IPS-20b (cell line): ENCODE results near the gene SOBP.

ENCODE experiments used
- H3K27ac ChIP-seq: one replicate; pipeline ENCODE4 v1.5.1; 2013; ENCODE audit warnings: low read length
- H3K27me3 ChIP-seq: 2 replicates; pipeline ENCODE4 v1.6.1; 2013; ENCODE audit warnings: mild to moderate bottlenecking, low read length, inconsistent platforms; ENCODE audit not compliant: insufficient read depth
- H3K36me3 ChIP-seq: 2 replicates; pipeline ENCODE4 v1.6.1; 2013; ENCODE audit warnings: low read depth, mild to moderate bottlenecking, inconsistent platforms, low read length, moderate library complexity; ENCODE audit not compliant: insufficient read depth
- H3K4me1 ChIP-seq: 2 replicates; pipeline ENCODE4 v1.6.1; 2013; ENCODE audit warnings: mild to moderate bottlenecking, control low read depth, inconsistent platforms, low read length, moderate library complexity; ENCODE audit not compliant: insufficient read depth
- H3K4me3 ChIP-seq: 2 replicates; pipeline ENCODE4 v1.5.1; 2013; ENCODE audit warnings: mild to moderate bottlenecking, low read length, inconsistent platforms
- H3K9ac ChIP-seq: 2 replicates; pipeline ENCODE4 v1.6.1; 2013; ENCODE audit warnings: low read depth, mild to moderate bottlenecking, inconsistent platforms, low read length, moderate library complexity
- H3K9me3 ChIP-seq: 2 replicates; pipeline ENCODE4 v1.6.1; 2013; ENCODE audit warnings: mild to moderate bottlenecking, low read depth, low read length, inconsistent platforms; ENCODE audit not compliant: insufficient read depth

Gene SOBP

GRCh38 chr6:107490566-107491137 lies 735 bp downstream of the SOBP start:
- Histone ChIP-seq H3K9ac (peak overlapping the region; percentile 54; the same call in 1 of the 2 replicates), H3K27ac (no peak overlapping the region), H3K4me3 (peak overlapping the region; percentile 88), H3K4me1 (peaks cover 21% of the 10 kb centered on the region; the same call in 1 of the 2 replicates), H3K36me3 (no peaks in the 10 kb centered on the region), H3K9me3 (no peaks in the 10 kb centered on the region), H3K27me3 (peaks cover 75% of the 10 kb centered on the region)

GRCh38 chr6:107491138-107491609 lies 1.3 kb downstream of the SOBP start:
- H3K4me3 ChIP-seq, result peak overlapping the region; percentile 88
- H3K9ac ChIP-seq, result peak overlapping the region; percentile 54; the same call in 1 of the 2 replicates
- H3K4me1 ChIP-seq, result peaks cover 21% of the 10 kb centered on the region; the same call in 1 of the 2 replicates
- H3K27ac ChIP-seq, result no peak overlapping the region
- peaks cover 71% of the 10 kb centered on the region for H3K27me3 ChIP-seq
- H3K9me3 ChIP-seq, result no peaks in the 10 kb centered on the region
- H3K36me3 ChIP-seq, result no peaks in the 10 kb centered on the region

GRCh38 chr6:107491760-107492660 lies 2.1 kb downstream of the SOBP start:
- Histone ChIP-seq H3K4me3 (peak overlapping the region; percentile 88), H3K4me1 (peaks cover 21% of the 10 kb centered on the region; the same call in 1 of the 2 replicates), H3K27me3 (peaks cover 62% of the 10 kb centered on the region), H3K36me3 (no peaks in the 10 kb centered on the region), H3K9me3 (no peaks in the 10 kb centered on the region), H3K9ac (peak overlapping the region; percentile 22; the same call in 1 of the 2 replicates), H3K27ac (no peak overlapping the region)

GRCh38 chr6:107493158-107494057 lies 3.5 kb downstream of the SOBP start:
- H3K27ac ChIP-seq, result no peak overlapping the region
- no peaks in the 10 kb centered on the region for H3K36me3 ChIP-seq
- H3K4me1 ChIP-seq, result peaks cover 21% of the 10 kb centered on the region; the same call in 1 of the 2 replicates
- H3K9ac ChIP-seq, result peak overlapping the region; percentile 22; the same call in 1 of the 2 replicates
- peak overlapping the region; percentile 88 for H3K4me3 ChIP-seq
- peaks cover 48% of the 10 kb centered on the region for H3K27me3 ChIP-seq
- no peaks in the 10 kb centered on the region for H3K9me3 ChIP-seq

- Histone ChIP-seq H3K9me3 (no peaks in the 10 kb centered on the region), H3K9ac (no peak overlapping the region), H3K36me3 (no peaks in the 10 kb centered on the region), H3K27ac (no peak overlapping the region), H3K4me3 (no peak overlapping the region), H3K27me3 (peaks cover 37% of the 10 kb centered on the region), H3K4me1 (peaks cover 21% of the 10 kb centered on the region; the same call in 1 of the 2 replicates)
Observed at GRCh38 chr6:107495196-107495643, 5.3 kb downstream of the SOBP start.

- Histone ChIP-seq H3K27me3 (peaks cover 31% of the 10 kb centered on the region), H3K4me3 (no peak overlapping the region), H3K36me3 (no peaks in the 10 kb centered on the region), H3K9ac (no peak overlapping the region), H3K27ac (no peak overlapping the region), H3K9me3 (no peaks in the 10 kb centered on the region), H3K4me1 (peaks cover 21% of the 10 kb centered on the region; the same call in 1 of the 2 replicates)
Observed at GRCh38 chr6:107495971-107496370, 6.1 kb downstream of the SOBP start.

- Histone ChIP-seq H3K36me3 (no peaks in the 10 kb centered on the region), H3K9me3 (no peaks in the 10 kb centered on the region), H3K4me1 (peaks cover 15% of the 10 kb centered on the region; the same call in 1 of the 2 replicates), H3K27ac (no peak overlapping the region), H3K4me3 (no peak overlapping the region), H3K27me3 (peaks cover 20% of the 10 kb centered on the region), H3K9ac (no peak overlapping the region)
Observed at GRCh38 chr6:107496892-107497684, 7.2 kb downstream of the SOBP start.

GRCh38 chr6:107504270-107505026 lies 14.5 kb downstream of the SOBP start:
- H3K36me3 ChIP-seq, result peaks cover 3% of the 10 kb centered on the region; the same call in 1 of the 2 replicates
- no peak overlapping the region for H3K4me3 ChIP-seq
- H3K27ac ChIP-seq, result no peak overlapping the region
- no peaks in the 10 kb centered on the region for H3K27me3 ChIP-seq
- no peak overlapping the region for H3K9ac ChIP-seq
- peaks cover 10% of the 10 kb centered on the region; the same call in 1 of the 2 replicates for H3K4me1 ChIP-seq
- H3K9me3 ChIP-seq, result no peaks in the 10 kb centered on the region

GRCh38 chr6:107506145-107506544 lies 16.2 kb downstream of the SOBP start:
- Histone ChIP-seq H3K27ac (no peak overlapping the region), H3K4me1 (peaks cover 22% of the 10 kb centered on the region; the same call in 1 of the 2 replicates), H3K4me3 (no peak overlapping the region), H3K9ac (no peak overlapping the region), H3K9me3 (no peaks in the 10 kb centered on the region), H3K27me3 (no peaks in the 10 kb centered on the region), H3K36me3 (peaks cover 3% of the 10 kb centered on the region; the same call in 1 of the 2 replicates)

GRCh38 chr6:107509506-107509905 lies 19.6 kb downstream of the SOBP start:
- Histone ChIP-seq H3K4me3 (no peak overlapping the region), H3K27me3 (no peaks in the 10 kb centered on the region), H3K36me3 (peaks cover 3% of the 10 kb centered on the region; the same call in 1 of the 2 replicates), H3K4me1 (peaks cover 16% of the 10 kb centered on the region; the same call in 1 of the 2 replicates), H3K9me3 (no peaks in the 10 kb centered on the region), H3K9ac (peak overlapping the region; percentile 14; the same call in 1 of the 2 replicates), H3K27ac (peak overlapping the region; percentile 10)
